ENCODE data around the gene ALDH16A1. TPM values are rescaled to one million over a fixed set of nuclear protein-coding genes. Genes with fewer than 3 reads are reported as not detected.

ALDH16A1 gene
- total and polyA plus RNA-seq, 10 of the 15 experiments (the other 5 are each of a cell fraction or from before 2014, with no cell fraction given), result 1.7 to 49.3 (median 18.1) TPM

GRCh38 chr19:49434907-49435583, 18.0 kb upstream of the ALDH16A1 start:
- FAIRE-seq (no peak), DNase-seq (ENCODE audit: low read depth, low spot score) (no peak), ATAC-seq (no peak)
- Histone ChIP-seq H3K4me1 (ENCODE audit: control insufficient read depth, insufficient read depth, low read length) (no peaks in the 10 kb centered on the region), H3K27me3 (replicated peaks in 1 of 2; ENCODE audit: control insufficient read depth in 2 of 2, insufficient read depth in 2 of 2, low read length in 1 of 2) (peaks cover 4 to 14% of the 10 kb centered on the region in 2 experiments; a peak in 3 of 4 replicates), H4K20me1 (ENCODE audit: control insufficient read depth, insufficient read depth) (no peaks in the 10 kb centered on the region), H2AFZ (ENCODE audit: control insufficient read depth, low read depth, low read length) (no peak overlapping the region), H3K36me3 (ENCODE audit: control insufficient read depth in 2 of 2, insufficient read depth in 2 of 2, low read length in 1 of 2) (no peaks in the 10 kb centered on the region), H3K4me3 (no peak overlapping the region), H3K27ac (ENCODE audit: control insufficient read depth, insufficient read depth) (no peak overlapping the region), H3K9ac (ENCODE audit: control insufficient read depth, insufficient read depth, low read length) (no peak overlapping the region), H3K4me2 (ENCODE audit: control insufficient read depth, insufficient read depth) (no peak overlapping the region), H3K79me2 (ENCODE audit: control insufficient read depth, insufficient read depth, low read length) (no peaks in the 10 kb centered on the region), H3K9me3 (replicated peaks; ENCODE audit: control insufficient read depth, insufficient read depth, low read length) (no peaks in the 10 kb centered on the region)
- SMC1A ChIA-PET (ENCODE audit: uncharacterized antibody, unreplicated experiment), result interaction anchor here (0.8 to 1.3 kb wide), 3 partner anchors 39 to 66 kb away, joined by 3 read pairs; no protein-coding TSS in a partner anchor
- intact Hi-C loops (cut with micrococcal nuclease; ENCODE audit: unreplicated experiment), result no loop called here
- BruUV-seq (replicated peaks), result no TSS peak
- RAD21 ChIA-PET (ENCODE audit: unreplicated experiment), result interaction anchor here (1.1 kb wide), 1 partner anchor 43 kb away, joined by 4 read pairs; no protein-coding TSS in a partner anchor
- POLR2A ChIA-PET, result no interaction called here
- in situ Hi-C loops (cut with MboI), result loop anchor here (5.0 kb wide), 1 partner anchor 43 kb away; no protein-coding TSS in a partner anchor
- WGBS (ENCODE audit: insufficient coverage, insufficient replicate concordance, low lambda C conversion rate, missing lambda C conversion rate), result 70% methylated on average over 18 of the region's 18 CpGs
- TF ChIP-seq SMAD1 (IDR thresholded peaks at IDR 0.05; ENCODE audit: low read depth, partially characterized antibody), result no peak
- no peak for TF ChIP-seq TCF7 (IDR thresholded peaks at IDR 0.05; ENCODE audit: borderline replicate concordance)
- no peak for TF ChIP-seq MYC (IDR thresholded peaks at IDR 0.05; ENCODE audit: insufficient read depth, insufficient read length, insufficient replicate concordance, low read length, severe bottlenecking)
- no peak for TF ChIP-seq ESRRA (IDR thresholded peaks at IDR 0.05; ENCODE audit: low read length)
- no peak for TF ChIP-seq MEF2B (IDR thresholded peaks at IDR 0.05; ENCODE audit: partially characterized antibody, poor library complexity, severe bottlenecking)
- TF ChIP-seq PBX3 (IDR thresholded peaks at IDR 0.05; ENCODE audit: insufficient replicate concordance, low read depth, low read length), result peak; percentile 22
- TF ChIP-seq RAD51 (IDR thresholded peaks at IDR 0.05), result no peak
- TF ChIP-seq SKIL (IDR thresholded peaks at IDR 0.05; ENCODE audit: low read depth, poor library complexity, severe bottlenecking), result no peak
- TF ChIP-seq NFYA (IDR thresholded peaks at IDR 0.05; ENCODE audit: borderline replicate concordance, low read depth, low read length), result no peak
- TF ChIP-seq CHD4 (IDR thresholded peaks at IDR 0.05), result no peak
- TF ChIP-seq NFYB (IDR thresholded peaks at IDR 0.05; ENCODE audit: insufficient read depth, low read depth, low read length), result peak; percentile 73
- TF ChIP-seq NR2F1 (conservative IDR thresholded peaks at IDR 0.05), result no peak
- TF ChIP-seq MYB (IDR thresholded peaks at IDR 0.05; ENCODE audit: borderline replicate concordance, low read depth, low read length), result no peak
- TF ChIP-seq POLR2AphosphoS2 (IDR thresholded peaks at IDR 0.05; ENCODE audit: low read depth, low read length), result no peak
- no peak for TF ChIP-seq IRF4 (IDR thresholded peaks at IDR 0.05; ENCODE audit: low read depth, low read length)
- TF ChIP-seq PKNOX1 (IDR thresholded peaks at IDR 0.05), result peak; percentile 68
- peak; percentile 45 for TF ChIP-seq SP1 (IDR thresholded peaks at IDR 0.05; ENCODE audit: low read depth, low read length)
- CTCF ChIA-PET, result interaction anchor here (0.6 to 2.2 kb wide), 6 partner anchors 8 to 208 kb away, joined by 3 to 8 read pairs (median 4); partner anchors contain the start of genes FLT3LG and GFY

Data from GM12878 (cell line).